Subcutaneous abdominal adipose tissue (tissue), 5 donors: Measurements from ENCODE around the gene SCN4A.
"Not testable (repeated sequence)": the region's sequence is repeated elsewhere in the genome, so short reads cannot be mapped to it uniquely, and the experiment has no call there.

Source experiments
- H3K27ac ChIP-seq: one replicate; pipeline ENCODE4 v1.7.0; 2013; ENCODE audit warnings: low read depth, mild to moderate bottlenecking, inconsistent platforms, low read length, moderate library complexity
- H3K27me3 ChIP-seq, 5 donors: one replicate each; pipeline ENCODE4 v1.7.0; 2013; ENCODE audit warnings: low read length in 5 of 5, inconsistent platforms in 1 of 5; ENCODE audit not compliant: control insufficient read depth in 5 of 5, insufficient read depth in 4 of 5
- H3K36me3 ChIP-seq, 5 donors: one replicate each; pipeline ENCODE4 v1.7.0; 2013; ENCODE audit warnings: low read length in 5 of 5; ENCODE audit not compliant: control insufficient read depth in 5 of 5, insufficient read depth in 5 of 5
- H3K4me1 ChIP-seq, 5 donors: one replicate each; pipeline ENCODE4 v1.7.0; 2013; ENCODE audit warnings: low read length in 5 of 5, mild to moderate bottlenecking in 3 of 5, moderate library complexity in 1 of 5; ENCODE audit not compliant: control insufficient read depth in 5 of 5, insufficient read depth in 5 of 5
- H3K4me3 ChIP-seq, 5 donors: one replicate each; pipeline ENCODE4 v1.7.0; 2013; ENCODE audit warnings: low read length in 5 of 5, low read depth in 1 of 5
- H3K9ac ChIP-seq, 5 donors: one replicate each; pipeline ENCODE4 v1.7.0; 2013; ENCODE audit warnings: low read length in 5 of 5, mild to moderate bottlenecking in 4 of 5, moderate library complexity in 3 of 5
- H3K9me3 ChIP-seq, 5 donors: one replicate each; pipeline ENCODE4 v1.7.0; 2013; ENCODE audit warnings: low read length in 5 of 5; ENCODE audit not compliant: control insufficient read depth in 5 of 5
- donor health status: healthy.
- donor health status: healthy.
- donor health status: healthy.
- donor health status: healthy.
- donor health status: healthy.

The SCN4A gene

DNA sequence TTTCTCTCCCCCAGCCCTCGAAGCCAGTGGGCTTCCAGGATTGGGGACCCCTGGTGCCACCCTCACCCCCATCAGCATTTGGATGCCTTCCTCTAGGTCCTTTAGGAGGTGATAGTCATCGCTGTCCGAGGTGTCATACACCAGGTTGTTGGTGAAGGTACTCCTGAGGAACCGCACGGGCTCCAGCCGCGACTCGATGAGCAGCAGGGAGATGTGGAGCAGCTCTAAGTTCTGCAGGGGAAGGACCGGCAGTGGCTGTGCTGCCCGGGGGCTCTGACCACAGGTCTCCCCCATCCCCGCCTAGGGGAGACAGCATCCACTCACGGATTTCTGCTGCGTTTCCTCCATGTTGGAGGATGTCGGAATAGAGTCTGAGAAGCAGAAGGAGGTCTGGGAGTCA is 62.6 kb downstream of the SCN4A start:
- Histone ChIP-seq H3K27ac (no peak overlapping the region), H3K27me3 (peaks cover 0 to 4% (median 2%) of the 10 kb centered on the region in 5 donors), H3K9me3 (no peaks in the 10 kb centered on the region), H3K9ac (no peak overlapping the region), H3K4me3 (no peak overlapping the region), H3K4me1 (no peaks in the 10 kb centered on the region), H3K36me3 (no peaks in the 10 kb centered on the region)

DNA sequence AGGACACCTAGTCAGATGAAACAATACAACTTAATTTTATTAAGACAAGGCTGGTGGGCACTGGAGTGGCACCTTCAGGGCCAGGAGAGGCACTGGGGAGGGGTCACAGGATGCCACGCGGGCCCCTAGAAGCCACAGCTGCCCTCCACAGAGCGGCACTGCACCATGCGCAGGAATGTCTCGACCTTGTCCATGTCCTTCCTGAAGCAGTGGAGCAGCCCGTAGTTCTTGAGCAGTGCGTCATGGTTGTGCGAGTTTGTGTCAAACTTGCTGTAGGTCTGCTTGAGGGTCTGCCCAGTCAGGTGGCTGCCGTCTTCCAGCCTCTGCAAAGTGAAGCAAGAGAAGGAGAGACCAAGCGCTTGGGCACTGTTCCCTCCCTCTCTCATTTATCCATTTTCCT is 63.1 kb downstream of the SCN4A start:
- not testable (repeated sequence) for H3K4me3 ChIP-seq, H3K36me3 ChIP-seq, H3K9ac ChIP-seq, H3K4me1 ChIP-seq, H3K27ac ChIP-seq, H3K27me3 ChIP-seq, H3K9me3 ChIP-seq

DNA sequence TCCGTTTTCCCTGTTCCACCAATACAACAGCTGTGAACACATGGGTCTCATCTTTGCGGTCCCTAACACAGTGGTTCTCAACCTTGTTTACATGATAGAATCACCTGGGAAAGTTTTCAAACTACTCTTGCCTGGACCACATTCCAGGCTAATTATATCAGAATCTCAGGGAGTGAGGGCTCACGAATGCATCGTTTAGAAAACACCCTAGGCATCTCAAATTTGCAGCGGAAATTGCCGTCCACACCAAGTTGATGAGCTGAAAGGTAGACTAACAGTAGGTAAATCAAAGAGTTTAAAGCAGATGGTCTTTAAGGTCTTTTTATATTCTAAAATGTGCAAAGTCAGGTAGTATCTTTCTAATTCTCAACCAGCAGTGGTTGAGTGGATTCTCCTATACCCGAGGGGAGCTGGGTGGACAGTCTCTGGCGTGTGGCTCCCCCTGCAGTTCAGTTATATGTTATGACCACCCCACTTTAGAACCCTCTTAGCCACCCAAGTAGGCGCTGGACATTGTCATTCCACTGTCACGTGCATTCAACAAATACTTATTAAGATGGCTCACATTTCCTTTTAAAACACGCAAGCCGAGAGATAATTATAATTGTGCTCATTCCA is 65.4 kb downstream of the SCN4A start:
- H3K4me1 ChIP-seq, H3K27me3 ChIP-seq, H3K36me3 ChIP-seq, H3K4me3 ChIP-seq, H3K9ac ChIP-seq, H3K27ac ChIP-seq, H3K9me3 ChIP-seq: not testable (repeated sequence)

DNA sequence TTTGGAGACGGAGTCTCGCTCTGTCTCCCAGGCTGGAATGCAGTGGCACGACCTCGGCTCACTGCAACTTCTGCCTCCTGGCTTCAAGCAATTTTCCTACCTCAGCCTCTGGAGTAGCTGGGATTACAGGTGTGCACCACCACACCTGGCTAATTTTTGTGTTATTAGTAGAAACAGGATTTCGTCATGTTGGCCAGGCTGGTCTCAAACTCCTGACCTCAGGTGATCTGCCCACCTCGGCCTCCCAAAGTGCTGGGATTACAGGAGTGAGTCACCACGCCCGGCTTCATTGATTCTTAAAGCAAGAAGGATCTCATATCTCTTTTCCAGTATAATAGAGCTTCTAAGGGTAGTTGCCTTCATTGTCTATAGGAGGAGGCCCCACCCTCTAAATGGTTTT is 67.9 kb downstream of the SCN4A start:
- not testable (repeated sequence) for H3K27me3 ChIP-seq, H3K9ac ChIP-seq, H3K36me3 ChIP-seq, H3K27ac ChIP-seq, H3K9me3 ChIP-seq, H3K4me1 ChIP-seq, H3K4me3 ChIP-seq

DNA sequence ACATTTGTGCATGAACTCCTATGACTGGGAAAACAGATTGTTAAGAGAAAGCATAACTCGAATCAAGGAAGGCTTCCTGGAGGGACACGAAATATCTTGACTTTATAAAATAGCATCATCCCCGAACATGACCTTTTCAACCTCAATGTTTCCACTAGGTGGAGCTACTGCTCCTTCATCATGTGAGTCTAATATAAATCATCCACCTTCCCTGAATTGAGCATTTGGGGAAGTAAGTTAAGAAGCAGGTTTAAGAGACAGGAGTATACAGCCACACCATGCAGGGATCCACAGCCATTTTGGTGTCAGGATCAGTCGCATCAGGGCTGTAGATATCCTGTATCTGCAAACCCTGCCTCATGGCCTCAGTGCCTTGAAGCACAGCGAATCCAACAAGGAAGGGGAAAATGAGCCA is 68.9 kb downstream of the SCN4A start:
- not testable (repeated sequence) for H3K27me3 ChIP-seq, H3K4me3 ChIP-seq, H3K9me3 ChIP-seq, H3K36me3 ChIP-seq, H3K9ac ChIP-seq, H3K27ac ChIP-seq, H3K4me1 ChIP-seq

DNA sequence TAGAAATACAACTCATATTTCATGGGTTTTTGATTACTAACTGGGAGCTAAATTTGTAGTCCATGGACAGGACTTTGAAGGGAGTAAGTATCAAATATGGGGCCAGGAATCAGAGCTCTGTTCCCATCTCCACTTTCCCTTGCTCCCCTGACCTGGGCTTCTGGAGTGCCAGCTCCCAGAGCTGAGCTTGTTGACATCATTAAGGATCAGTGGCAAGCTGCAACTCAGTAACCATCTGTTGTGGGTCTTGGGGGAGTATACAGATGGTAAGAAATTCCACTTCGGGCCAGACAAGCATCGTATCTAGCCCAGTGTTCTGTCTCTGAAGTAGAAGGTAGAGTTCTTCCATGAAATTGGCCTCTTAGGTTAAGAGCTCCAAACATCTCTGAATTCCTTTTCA is 70.7 kb downstream of the SCN4A start:
- H3K4me3 ChIP-seq, H3K27ac ChIP-seq, H3K27me3 ChIP-seq, H3K36me3 ChIP-seq, H3K9ac ChIP-seq, H3K9me3 ChIP-seq, H3K4me1 ChIP-seq: not testable (repeated sequence)

DNA sequence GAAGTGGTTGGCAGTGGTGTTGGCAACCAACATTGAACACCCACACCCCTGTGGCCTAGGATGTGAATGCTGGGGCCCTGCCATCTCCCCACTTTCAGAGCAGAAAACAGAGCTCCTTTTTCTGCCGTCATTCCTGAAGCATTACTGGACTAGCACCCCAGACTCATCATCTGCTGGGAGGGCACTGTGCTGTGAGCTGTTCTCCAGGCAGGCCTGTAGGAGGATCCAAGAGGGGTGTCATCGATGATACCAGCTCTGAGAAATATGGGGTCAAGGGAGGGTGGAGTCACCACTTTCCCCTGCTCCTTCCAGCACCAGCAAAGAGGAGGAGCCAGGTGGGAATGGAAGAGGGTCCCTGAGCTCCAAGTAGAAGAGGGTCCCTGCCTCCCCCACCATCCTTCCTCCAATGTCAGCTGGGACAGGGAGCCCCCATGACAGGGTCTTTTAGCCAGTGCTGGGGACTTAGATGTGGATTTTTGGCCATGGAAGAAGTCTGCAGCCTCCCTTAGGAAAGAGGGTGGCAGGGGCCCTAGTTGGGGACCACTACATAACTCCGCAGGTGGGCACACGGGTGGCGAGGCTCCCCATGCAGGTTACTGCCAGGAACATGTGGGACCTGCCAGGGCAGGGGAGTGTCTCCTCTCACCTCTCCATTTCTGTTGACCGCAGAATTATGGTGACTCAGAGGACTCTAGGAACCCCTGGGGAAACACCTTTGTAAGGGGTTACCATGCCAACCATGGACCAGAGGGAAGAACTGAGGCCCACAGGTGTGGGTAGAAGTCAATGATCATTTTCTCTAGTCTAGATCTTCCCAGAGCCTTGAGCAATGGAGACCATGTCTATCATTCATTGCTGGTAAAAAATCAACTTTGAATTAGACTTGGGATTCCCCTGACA is 73.6 kb downstream of the SCN4A start:
- H3K27ac ChIP-seq, H3K27me3 ChIP-seq, H3K4me3 ChIP-seq, H3K36me3 ChIP-seq, H3K4me1 ChIP-seq, H3K9ac ChIP-seq, H3K9me3 ChIP-seq: not testable (repeated sequence)

DNA sequence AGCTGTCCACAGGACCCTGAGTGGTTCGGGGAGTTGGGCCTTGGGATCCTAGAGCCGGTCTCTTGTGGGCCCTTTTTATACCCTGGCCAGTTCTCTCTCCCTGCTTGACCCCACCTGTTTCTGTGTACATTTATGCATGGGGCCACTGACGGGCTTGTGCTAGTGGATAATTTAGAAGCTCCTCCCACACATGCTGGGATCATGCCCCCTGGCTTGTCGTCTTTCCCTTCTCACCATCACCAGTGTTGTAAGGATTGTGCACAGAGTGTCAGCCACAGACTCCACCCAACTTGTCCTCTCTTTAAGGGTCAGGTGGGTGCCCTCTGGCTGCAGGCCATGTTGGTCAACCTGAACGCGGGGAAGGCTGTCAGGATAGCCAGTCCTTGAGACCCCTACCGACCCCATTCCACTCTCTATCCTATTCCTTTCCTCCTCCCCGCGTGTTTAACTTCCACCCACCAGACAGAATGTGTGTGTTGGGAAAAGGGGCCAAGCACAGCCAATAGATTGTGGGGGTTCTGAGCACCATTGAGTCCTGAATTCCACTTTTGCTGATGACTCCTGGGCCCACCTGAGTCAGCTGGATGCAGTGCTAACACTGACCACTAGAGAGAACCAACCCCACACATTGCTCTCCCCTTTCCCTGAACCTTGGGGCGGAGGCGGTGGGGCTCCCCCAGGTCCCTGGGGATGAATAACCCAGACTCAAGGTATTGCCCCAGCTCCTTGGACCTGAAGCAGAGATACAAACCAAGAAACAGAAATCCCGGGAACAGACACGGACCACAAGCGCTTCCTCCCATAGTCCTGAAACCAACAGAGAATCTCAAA is 76.0 kb downstream of the SCN4A start, which contains the start of gene CSH1:
Gene CSH1, minus strand, starts transcription at position 51 of the 831 bp plus-strand sequence. CDS start 63 bp downstream, outside the sequence.
- not testable (repeated sequence) for H3K27ac ChIP-seq, H3K36me3 ChIP-seq, H3K9me3 ChIP-seq, H3K27me3 ChIP-seq, H3K4me3 ChIP-seq, H3K4me1 ChIP-seq, H3K9ac ChIP-seq

DNA sequence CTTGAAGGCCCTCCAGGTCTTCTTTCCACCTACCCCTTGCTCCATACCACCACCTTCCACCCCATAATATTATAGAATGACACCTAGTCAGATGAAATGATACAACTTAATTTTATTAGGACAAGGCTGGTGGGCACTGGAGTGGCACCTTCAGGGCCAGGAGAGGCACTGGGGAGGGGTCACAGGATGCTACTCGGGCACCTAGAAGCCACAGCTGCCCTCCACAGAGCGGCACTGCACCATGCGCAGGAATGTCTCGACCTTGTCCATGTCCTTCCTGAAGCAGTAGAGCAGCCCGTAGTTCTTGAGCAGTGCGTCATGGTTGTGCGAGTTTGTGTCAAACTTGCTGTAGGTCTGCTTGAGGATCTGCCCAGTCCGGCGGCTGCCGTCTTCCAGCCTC is 77.9 kb downstream of the SCN4A start:
- H3K9me3 ChIP-seq, H3K9ac ChIP-seq, H3K4me1 ChIP-seq, H3K36me3 ChIP-seq, H3K27me3 ChIP-seq, H3K4me3 ChIP-seq, H3K27ac ChIP-seq: not testable (repeated sequence)

DNA sequence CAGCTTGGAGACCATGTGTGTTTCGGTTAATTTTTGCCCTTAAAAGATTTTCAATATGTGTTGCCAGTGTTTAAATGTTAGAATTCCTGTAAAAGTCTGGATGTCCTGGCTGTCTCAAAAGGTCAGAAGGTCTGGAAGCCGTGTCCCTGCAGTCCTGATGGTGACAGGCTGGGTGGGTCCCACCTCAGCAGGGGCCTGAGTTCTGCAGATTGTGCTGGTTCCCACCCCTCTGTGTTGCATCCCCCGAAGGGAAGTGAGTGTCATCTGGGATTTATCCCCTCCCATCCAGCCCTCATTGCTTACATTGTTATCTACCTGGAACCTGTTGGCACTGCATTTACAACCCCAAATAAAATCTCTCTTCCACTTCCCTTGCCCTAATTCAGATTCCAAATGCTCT is 78.7 kb downstream of the SCN4A start:
- H3K4me3 ChIP-seq, H3K27me3 ChIP-seq, H3K9me3 ChIP-seq, H3K27ac ChIP-seq, H3K4me1 ChIP-seq, H3K36me3 ChIP-seq, H3K9ac ChIP-seq: not testable (repeated sequence)
